Measurements from ENCODE around the gene LILRB3.
"Not testable (repeated sequence)": the region's sequence is repeated elsewhere in the genome, so short reads cannot be mapped to it uniquely, and the experiment has no call there.

- not testable (repeated sequence) for TF ChIP-seq CTCF, POLR2A (IDR thresholded peaks at IDR 0.05)
These were observed 40.9 kb downstream of the LILRB3 start for GRCh38 chr19:54181894-54182293.

Measured in uterus (tissue), 2 donors.